Measurements from ENCODE around the gene DUSP18. TPM values are rescaled to one million over a fixed set of nuclear protein-coding genes. Genes with fewer than 3 reads are reported as not detected.
A peak's percentile ranks its signal among the peaks of the same experiment; 100 is the strongest.

The DUSP18 gene
- total and polyA plus RNA-seq, 2 of the 4 experiments (the other 2 are of a cell fraction), result 14.9 TPM

- no peak for TF ChIP-seq SMC3 (IDR thresholded peaks at IDR 0.05; ENCODE audit: low read depth, low read length)
These were observed 28.4 kb upstream of the DUSP18 start (continued) for GRCh38 chr22:30695871-30696655.

DNA sequence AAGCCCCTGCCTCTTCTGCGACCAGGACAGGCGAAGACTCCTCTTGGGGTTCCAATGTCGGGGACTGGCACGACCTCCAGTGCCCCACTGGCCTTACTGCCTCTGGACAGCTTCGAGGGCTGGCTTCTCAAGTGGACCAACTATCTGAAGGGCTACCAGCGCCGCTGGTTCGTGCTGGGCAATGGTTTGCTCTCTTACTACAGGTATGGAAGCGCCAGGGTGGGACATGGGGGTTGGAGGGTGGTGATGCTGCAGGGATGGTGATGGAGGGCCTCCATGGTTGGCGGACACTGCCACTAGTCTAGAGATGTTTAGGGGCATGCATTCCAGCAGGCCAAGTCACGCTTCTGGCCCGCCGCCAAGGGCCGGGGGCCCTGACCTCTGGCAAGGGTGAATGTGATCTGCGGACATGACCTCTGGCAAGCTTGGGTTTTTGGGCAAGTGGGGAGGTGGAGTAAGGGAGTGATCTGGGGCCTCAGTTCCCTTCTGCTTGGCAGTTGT, 27.7 kb upstream of the DUSP18 start:
- H2AFZ ChIP-seq (replicated peaks; ENCODE audit: low read length, poor library complexity), result peak overlapping the region; percentile 93
- intact Hi-C loops (cut with micrococcal nuclease), result no loop called here
- H3K23ac ChIP-seq (ENCODE audit: low read depth, low read length), result no peak overlapping the region; the same call in 1 of the 2 replicates
- ChIA-PET POLR2A (ENCODE audit: unreplicated experiment) (no interaction called here), CTCF (interaction anchor here (0.6 to 1.5 kb wide), 2 partner anchors 10 to 412 kb away, joined by 3 read pairs; no protein-coding TSS in a partner anchor)
- DNase-seq, result no peak
- H3K27ac ChIP-seq (ENCODE audit: insufficient read depth, low read length), result no peak overlapping the region
- H2BK120ac ChIP-seq (ENCODE audit: low read depth, low read length), result no peak overlapping the region
- peak overlapping the region; percentile 27; the same call in 1 of the 2 replicates for H3K4ac ChIP-seq (ENCODE audit: low read depth, low read length)
- H4K8ac ChIP-seq (ENCODE audit: low read depth in 2 of 2, low read length in 2 of 2), result no peak overlapping the region; a peak in 1 of 4 replicates
- no peak overlapping the region for H3K56ac ChIP-seq (ENCODE audit: extremely low read depth, insufficient read depth, low read length)
- no peak overlapping the region for H2BK20ac ChIP-seq (ENCODE audit: low read depth, low read length)
- H2AK5ac ChIP-seq (ENCODE audit: low read depth, low read length), result no peak overlapping the region
- H2AK9ac ChIP-seq (replicated peaks; ENCODE audit: low read depth, low read length, poor library complexity), result peak overlapping the region; percentile 93
- no peak overlapping the region for H2BK5ac ChIP-seq (ENCODE audit: low read depth, low read length, poor library complexity, severe bottlenecking)
- no peak overlapping the region for H4K5ac ChIP-seq (ENCODE audit: low read depth, low read length)
- H3K9me1 ChIP-seq (ENCODE audit: insufficient read depth, low read length), result 0 out of 2 replicates have a peak, but pooled peaks cover 2% of the 10 kb centered on the region
- H4K91ac ChIP-seq (ENCODE audit: insufficient read depth, low read depth, low read length), result no peak overlapping the region
- no peaks in the 10 kb centered on the region for H4K20me1 ChIP-seq (ENCODE audit: insufficient read depth, low read length)
- no peaks in the 10 kb centered on the region for H3K36me3 ChIP-seq (ENCODE audit: control insufficient read depth, insufficient read depth, low read length)
- H3K4me3 ChIP-seq (ENCODE audit: insufficient read depth, low read depth, low read length), result peak overlapping the region; percentile 61
- no peaks in the 10 kb centered on the region; a peak in 1 of 4 replicates for H3K79me1 ChIP-seq (ENCODE audit: low read depth in 1 of 2, low read length in 2 of 2)
- WGBS, 2 experiments (ENCODE audit: extremely low coverage in 2 of 2, insufficient read length in 1 of 2), result 54% methylated on average over 8 of the region's 15 CpGs; no CpG with 5 or more reads in 1 of the 2 experiments
- H3K18ac ChIP-seq (ENCODE audit: low read depth, low read length), result no peak overlapping the region
- no peaks in the 10 kb centered on the region; the same call in 1 of the 2 replicates for H3K27me3 ChIP-seq (ENCODE audit: control insufficient read depth, insufficient read depth, low read length)
- dilution Hi-C loops (cut with HindIII; ENCODE audit: low sequenced_read_pairs, unreplicated experiment), result no loop called here
- no peak overlapping the region for H3K9ac ChIP-seq (ENCODE audit: low read depth, low read length)
- H3K14ac ChIP-seq (replicated peaks; ENCODE audit: low read depth, low read length), result no peak overlapping the region
- in situ Hi-C loops (cut with MboI; ENCODE audit: low sequenced_read_pairs), result no loop called here
- BruUV-seq (replicated peaks), result no TSS peak
- H3K4me2 ChIP-seq (ENCODE audit: low read depth, low read length), result peak overlapping the region; percentile 94
- H3K4me1 ChIP-seq (ENCODE audit: control insufficient read depth, insufficient read depth, low read length), result peaks cover 3% of the 10 kb centered on the region; the same call in 1 of the 2 replicates
- H3K9me3 ChIP-seq (ENCODE audit: control insufficient read depth, insufficient read depth, low read length), result no peaks in the 10 kb centered on the region
- no peak overlapping the region for H2BK15ac ChIP-seq (ENCODE audit: low read depth, low read length)
- TF ChIP-seq, protein P1, sequence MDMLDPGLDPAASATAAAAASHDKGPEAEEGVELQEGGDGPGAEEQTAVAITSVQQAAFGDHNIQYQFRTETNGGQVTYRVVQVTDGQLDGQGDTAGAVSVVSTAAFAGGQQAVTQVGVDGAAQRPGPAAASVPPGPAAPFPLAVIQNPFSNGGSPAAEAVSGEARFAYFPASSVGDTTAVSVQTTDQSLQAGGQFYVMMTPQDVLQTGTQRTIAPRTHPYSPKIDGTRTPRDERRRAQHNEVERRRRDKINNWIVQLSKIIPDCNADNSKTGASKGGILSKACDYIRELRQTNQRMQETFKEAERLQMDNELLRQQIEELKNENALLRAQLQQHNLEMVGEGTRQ (IDR thresholded peaks at IDR 0.05; ENCODE audit: low read depth, low read length), result no peak
- TF ChIP-seq MXI1 (IDR thresholded peaks at IDR 0.05; ENCODE audit: borderline replicate concordance, low read depth, low read length) (no peak), RFX5 (IDR thresholded peaks at IDR 0.05; ENCODE audit: low read depth, low read length) (no peak), RAD21 (IDR thresholded peaks at IDR 0.05; ENCODE audit: low read length) (no peak), FOS (IDR thresholded peaks at IDR 0.05; ENCODE audit: low read depth, low read length) (no peak)
- ATAC-seq (ENCODE audit: low read depth), result no peak
